NCI-H128 (cell line): Measurements from ENCODE around the gene ISX.

Experiments
- DNase-seq: peaks from one replicate; lab custom pipeline; 2025; ENCODE audit not compliant: unreplicated experiment; lab: John Stamatoyannopoulos, UW

The ISX gene

DNA sequence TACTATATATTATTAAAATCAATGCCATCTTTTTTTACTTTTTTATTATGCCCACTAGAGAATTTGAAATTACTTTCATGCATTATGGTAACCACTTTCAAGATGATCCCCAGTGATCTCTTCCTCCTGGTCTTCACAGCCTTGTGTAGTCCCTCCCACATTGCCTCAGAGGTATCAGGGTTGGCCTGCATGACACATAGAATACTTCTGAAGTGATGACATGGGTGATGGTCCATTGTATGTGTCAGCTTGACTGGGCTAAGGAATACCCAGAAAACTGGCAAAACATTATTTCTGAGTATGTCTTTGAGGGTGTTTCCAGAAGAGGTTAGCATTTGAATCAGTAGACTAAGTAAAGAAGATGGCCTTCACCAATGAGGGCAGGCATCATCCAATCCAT, 14.2 kb upstream of the ISX start:
- no peak for DNase-seq

DNA sequence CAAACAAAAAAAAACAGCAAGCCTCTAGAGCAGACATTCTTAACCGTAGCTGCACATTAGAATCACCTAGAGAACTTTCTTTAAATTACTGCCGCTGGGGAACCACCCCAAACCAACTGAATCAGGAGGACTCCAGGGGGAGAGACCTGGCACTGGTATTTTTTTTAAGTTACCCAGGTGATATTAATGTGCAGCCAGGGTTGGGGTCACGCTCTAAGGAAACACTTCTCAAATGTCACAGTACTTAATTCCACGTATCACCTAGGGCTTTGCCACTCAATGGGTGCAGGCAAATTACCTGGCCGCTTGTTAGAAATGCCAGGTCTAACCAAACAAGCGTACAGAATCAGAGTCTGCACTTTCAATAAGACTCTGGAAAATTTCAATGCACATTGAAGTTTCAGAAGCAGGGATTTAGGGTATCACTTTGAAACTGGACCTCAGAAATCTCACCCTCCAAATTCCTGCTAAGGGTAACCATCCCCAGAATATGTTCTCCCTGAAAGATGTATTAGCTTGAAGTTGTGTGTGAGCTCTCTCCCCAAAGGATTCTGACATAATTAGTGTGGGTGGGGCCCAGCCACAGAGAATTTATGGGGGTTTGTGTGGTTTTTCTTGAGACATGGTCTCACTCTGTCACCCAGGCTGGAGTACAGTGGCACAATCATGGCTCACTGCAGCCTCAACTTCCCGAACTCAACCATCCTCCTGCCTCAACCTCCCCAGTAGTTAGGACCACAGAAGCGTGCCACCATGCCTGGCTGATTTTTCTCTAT, 12.7 kb upstream of the ISX start:
- DNase-seq = no peak

DNA sequence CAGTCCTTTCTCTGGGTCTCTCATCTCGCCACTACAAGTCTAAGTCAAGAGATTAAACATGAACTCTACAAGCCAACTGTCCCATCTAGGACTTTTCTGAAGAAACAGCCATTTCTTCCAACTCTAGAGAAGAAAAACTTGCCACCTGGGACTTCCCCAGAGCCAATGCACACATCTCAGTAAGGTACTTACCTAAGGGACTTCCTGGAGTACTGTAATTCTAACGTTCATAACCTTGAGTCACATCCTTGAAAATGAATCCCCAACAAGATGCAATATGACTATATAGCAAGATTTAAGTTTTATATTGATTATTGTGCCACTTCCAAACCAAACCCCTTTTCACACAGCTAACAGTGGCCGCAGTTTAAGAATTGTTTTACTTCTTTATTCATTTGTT, 11.9 kb upstream of the ISX start:
- DNase-seq = no peak

GRCh38 chr22:35056486-35056885, 9.5 kb upstream of the ISX start:
- no peak for DNase-seq

DNA sequence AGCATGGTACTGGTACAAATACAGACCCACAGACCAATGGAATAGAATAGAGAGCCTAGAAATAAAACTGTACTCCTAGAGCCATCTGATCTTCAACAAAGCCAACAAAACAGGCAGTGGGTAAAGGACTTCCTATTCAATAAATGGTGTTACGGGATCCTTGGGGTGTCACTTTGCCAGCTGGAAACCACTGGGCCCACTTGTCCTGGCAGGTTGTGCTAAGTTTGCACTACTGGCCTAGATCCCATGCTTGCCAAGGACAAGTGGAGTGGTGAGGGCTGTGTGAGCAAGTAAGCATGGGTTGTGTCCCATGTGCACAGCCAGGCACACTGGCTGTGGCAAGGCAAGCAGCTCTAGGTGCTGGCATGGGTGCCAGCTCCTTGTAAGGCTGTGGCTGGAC, 8.8 kb upstream of the ISX start:
- no peak for DNase-seq

DNA sequence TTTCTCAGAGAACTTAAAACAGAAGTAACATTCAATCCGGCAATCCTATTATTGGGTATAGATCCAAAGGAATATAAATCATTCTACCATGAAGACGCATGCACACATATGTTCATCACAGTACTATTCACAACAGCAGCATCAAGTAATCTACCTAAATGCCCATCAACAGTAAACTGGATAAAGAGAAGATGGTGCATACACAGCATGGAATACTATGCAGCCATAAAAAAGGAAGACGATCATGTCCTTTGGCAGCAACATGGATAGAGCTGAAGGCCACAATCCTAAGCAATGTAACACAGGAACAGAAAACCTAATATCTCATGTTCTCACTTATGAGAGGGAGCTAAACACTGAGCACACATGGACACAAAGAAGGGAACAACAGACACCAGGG, 6.3 kb upstream of the ISX start:
- DNase-seq = no peak

DNA sequence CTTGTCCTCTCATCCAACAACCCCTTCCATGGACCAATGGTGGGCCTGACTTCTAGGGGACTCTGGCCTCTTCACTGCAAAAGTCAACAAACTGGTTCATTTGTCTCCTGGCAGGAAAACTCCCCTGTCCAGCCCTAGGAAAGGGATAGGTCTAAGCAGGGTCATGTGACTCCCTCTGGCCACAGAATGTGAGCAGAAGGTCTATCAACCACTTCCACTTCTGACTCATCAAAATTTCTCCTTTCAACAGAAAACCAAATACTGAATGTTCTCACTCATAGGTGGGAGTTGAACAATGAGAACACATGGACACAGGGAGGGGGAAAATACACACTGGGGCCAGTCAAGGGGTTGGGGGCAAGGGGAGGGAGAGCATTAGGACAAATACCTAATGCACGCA, 1.3 kb upstream of the ISX start:
- no peak for DNase-seq

DNA sequence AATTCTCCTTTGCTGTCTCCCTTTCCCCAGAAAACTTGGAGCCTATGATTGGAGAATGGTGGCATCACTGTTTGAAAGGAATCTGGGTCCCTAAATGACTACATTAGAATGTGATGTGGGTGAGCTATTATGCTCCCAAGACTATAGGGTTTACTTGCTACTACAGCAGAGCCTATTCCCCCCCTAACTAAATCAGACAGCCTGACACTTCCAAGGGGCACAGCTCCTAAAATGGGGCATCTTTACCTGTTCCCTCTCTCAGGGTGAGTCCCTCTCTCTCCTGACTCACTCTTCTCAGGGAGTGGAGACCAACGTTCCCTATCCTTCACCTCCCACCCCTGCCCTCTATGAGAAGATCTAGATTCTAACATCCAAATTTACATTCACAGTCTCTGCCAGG, 775 bp upstream of the ISX start:
- DNase-seq = no peak

DNA sequence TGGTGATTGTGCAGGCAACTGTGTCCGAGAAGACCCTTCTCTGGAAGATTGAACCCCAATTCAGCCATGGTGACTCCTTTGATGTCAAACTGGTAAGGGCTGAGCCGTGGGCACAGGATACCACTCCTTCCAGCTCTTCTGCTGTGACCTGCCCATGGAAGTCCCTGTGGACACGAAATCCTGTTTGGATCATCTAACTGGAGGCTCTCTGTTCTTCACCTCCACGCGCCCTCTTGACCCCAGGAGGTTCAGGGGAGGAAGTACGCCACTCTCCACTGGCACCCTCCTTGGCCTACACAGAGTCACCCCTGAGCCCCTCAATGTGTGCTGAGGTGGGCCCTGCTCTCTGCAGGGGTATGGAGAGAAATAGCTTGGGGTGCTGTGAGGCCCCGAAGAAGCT, 810 bp downstream of the ISX start:
- DNase-seq = no peak

DNA sequence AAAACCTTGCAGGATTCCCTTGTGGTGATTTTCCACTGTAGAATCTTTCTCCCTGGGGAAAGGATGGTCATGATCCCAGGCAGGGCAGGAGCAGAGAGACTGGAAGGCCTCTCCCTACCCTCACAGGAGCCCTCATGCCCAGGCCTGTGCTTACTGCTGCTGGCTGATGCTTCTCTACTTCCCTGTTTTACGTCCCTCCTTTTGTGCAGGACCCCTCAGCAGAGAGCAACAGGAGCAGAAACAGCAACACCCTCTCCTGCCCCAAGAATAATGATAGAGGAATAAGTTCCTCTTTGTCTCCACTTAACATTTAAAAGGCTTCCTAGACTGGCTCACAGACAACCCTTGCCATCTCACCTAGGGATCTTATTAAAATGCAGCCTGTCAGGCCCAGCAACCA, 3.6 kb downstream of the ISX start:
- DNase-seq = no peak

- DNase-seq = no peak
Observed at GRCh38 chr22:35070451-35071093, 4.6 kb downstream of the ISX start.

DNA sequence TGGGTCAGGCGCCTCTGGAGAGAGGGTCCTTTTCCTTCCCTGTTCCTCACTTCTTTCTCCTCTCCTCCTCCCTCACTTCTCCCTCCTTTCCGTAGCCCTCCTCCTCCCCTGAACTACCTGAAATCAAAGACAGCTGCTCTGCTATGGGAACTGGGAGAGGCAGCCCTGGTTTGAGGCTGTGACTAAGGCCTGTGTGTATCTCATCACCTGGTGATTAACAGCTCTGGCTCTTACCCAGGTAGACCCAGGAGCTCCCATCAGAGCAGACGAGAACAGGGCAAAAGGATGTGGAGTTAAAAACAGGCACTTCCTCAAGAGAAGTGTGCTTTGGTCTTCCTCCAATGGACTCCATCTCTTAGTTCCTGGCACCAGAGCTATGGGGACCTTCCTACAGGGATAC, 5.8 kb downstream of the ISX start:
- no peak for DNase-seq

DNA sequence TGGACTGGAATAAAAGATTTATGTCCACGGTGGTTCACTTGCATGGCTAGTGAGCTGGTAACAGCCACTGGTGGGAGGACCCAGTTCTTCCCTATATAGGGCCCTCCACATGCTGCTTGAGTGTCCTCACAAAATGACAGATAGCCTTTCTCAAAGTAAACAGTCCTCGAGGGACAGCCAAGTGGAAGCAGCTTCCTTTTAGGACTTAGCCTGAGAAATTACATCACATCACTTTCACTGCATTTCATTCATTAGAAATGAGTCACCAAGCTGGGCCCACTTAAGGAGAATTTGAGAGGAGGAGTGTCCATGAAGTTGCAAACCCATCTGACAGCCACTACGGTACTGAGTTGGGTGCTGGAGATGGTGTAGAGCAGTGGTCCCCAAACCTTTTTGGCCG, 7.0 kb downstream of the ISX start:
- no peak for DNase-seq

GRCh38 chr22:35074583-35074982, 8.6 kb downstream of the ISX start:
- no peak for DNase-seq

DNA sequence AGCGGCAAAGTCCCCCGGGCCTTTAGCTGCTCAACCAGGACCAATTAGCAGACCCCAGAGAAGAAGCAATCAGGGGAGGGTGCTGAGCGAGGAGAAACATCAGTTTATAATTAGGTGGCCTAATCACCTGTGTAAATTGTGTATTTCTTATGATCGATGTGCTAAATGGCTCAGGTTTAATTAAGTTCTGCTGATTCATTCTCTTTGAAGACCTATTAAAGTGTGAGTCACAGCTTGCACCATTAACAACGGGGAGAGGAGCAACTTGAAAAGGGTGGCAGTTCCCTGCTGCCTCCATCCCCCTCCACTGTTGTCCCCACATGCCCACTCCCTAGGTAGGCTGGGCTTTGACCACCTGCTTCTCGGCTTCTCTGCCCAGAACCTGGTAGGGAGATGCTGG, 10.7 kb downstream of the ISX start:
- DNase-seq = no peak

DNA sequence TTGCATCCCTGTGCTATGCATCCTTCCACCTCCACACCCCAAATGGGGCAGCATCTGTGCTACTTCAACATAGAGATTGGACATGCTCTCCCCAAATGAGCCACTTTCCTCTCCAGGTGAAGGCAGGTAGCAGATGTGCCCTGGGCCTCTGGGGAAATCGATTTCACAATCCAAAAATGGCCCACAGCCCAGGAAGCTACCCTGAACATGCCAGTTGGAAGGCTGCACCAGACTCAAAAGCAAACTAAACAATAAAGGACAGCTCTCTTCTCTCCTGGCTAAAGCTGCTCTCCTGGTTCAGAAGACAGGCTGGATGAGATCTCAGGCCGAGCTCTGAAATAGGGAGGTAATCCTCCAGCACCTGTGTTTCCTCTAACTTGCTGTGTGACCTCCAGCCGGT, 19.7 kb downstream of the ISX start:
- DNase-seq = no peak

GRCh38 chr22:35089139-35089538, 23.2 kb downstream of the ISX start:
- DNase-seq = no peak

- DNase-seq = no peak
Observed at GRCh38 chr22:35092406-35092805, 26.4 kb downstream of the ISX start.

DNA sequence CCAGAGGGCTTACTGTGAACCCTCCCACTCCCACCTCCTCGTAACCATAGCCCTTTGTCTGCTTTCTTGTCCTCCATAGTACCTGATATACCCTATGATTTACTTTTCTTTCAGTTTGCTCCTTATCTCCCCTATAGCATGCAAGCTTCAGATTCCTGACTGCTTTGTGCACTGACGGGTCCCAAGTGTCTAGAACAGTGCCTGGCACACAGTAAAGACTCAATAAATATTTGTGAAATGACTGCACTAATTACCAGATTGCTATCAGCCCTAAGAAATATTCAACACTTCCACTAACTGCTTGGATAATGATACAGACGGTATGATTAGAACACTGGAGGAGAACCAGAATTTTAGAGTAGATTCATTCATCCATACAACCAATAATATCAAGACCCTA, 33.0 kb downstream of the ISX start:
- DNase-seq = no peak

GRCh38 chr22:35099883-35100282, 33.9 kb downstream of the ISX start:
- DNase-seq = no peak

GRCh38 chr22:35102663-35103062, 36.7 kb downstream of the ISX start:
- DNase-seq = no peak

GRCh38 chr22:35103761-35104160, 37.8 kb downstream of the ISX start:
- no peak for DNase-seq

DNA sequence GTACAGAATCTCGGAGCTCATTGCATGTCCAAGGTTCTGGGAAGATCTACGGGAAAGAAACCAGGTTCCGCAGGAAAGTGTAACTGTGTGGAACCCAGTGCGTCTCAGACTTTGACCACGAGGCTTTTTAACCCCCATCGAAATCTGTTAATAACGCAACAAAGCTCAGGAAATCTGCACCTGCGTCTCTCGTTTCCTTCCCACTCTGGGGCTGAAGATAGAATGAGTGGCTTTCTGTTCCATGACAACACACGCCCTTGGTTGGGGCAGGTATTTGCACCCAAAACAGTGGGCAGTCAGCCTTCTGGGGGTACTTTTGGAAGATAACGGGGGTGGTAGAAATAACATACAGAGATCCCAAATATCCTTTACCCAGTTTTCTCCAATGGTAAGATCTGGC, 38.5 kb downstream of the ISX start:
- no peak for DNase-seq
